Chondrocyte (in vitro differentiated cells): ENCODE measurements around the gene TCF25. TPM values are rescaled to one million over a fixed set of nuclear protein-coding genes. Genes with fewer than 3 reads are reported as not detected.

Source experiments
- DNase-seq: peaks from one replicate; pipeline ENCODE4 v3.0.0; 2021; ENCODE audit warnings: mixed read lengths, low spot score
- H3K27ac Mint-ChIP-seq: one replicate; pipeline ENCODE4 v1.8.0; 2021; ENCODE audit warnings: mild to moderate bottlenecking, moderate library complexity, mixed read lengths; ENCODE audit not compliant: unreplicated experiment
- H3K27me3 Mint-ChIP-seq: 2 replicates; pipeline ENCODE4 v1.8.0; 2021; ENCODE audit warnings: low read depth, mixed read lengths
- H3K36me3 Mint-ChIP-seq: 2 replicates; pipeline ENCODE4 v1.8.0; 2021; ENCODE audit warnings: low read depth, mixed read lengths
- H3K4me1 Mint-ChIP-seq: 2 replicates; pipeline ENCODE4 v1.8.0; 2021; ENCODE audit warnings: low read depth, mild to moderate bottlenecking, mixed read lengths
- H3K4me3 Mint-ChIP-seq: one replicate; pipeline ENCODE4 v1.8.0; 2021; ENCODE audit warnings: mild to moderate bottlenecking, moderate library complexity, mixed read lengths; ENCODE audit not compliant: unreplicated experiment
- H3K9me3 Mint-ChIP-seq: 2 replicates; pipeline ENCODE4 v1.8.0; 2021; ENCODE audit warnings: low read depth, mixed read lengths
- total RNA-seq: library from RNA; stranded (reverse); gene quantifications from 3 replicates; pipeline ENCODE4 v1.2.1, GENCODE V29; 2021
- TF ChIP-seq, protein P1 (sequence below): fragments of 200-600 bp; sonication (generic); IDR thresholded peaks from 2 replicates; pipeline ENCODE4 v1.5.0; 2021; ENCODE audit warnings: antibody characterized with exemption, mild to moderate bottlenecking, moderate library complexity

Gene TCF25
- total RNA-seq, 1 donor from 2014 or later, result 200 TPM

DNA sequence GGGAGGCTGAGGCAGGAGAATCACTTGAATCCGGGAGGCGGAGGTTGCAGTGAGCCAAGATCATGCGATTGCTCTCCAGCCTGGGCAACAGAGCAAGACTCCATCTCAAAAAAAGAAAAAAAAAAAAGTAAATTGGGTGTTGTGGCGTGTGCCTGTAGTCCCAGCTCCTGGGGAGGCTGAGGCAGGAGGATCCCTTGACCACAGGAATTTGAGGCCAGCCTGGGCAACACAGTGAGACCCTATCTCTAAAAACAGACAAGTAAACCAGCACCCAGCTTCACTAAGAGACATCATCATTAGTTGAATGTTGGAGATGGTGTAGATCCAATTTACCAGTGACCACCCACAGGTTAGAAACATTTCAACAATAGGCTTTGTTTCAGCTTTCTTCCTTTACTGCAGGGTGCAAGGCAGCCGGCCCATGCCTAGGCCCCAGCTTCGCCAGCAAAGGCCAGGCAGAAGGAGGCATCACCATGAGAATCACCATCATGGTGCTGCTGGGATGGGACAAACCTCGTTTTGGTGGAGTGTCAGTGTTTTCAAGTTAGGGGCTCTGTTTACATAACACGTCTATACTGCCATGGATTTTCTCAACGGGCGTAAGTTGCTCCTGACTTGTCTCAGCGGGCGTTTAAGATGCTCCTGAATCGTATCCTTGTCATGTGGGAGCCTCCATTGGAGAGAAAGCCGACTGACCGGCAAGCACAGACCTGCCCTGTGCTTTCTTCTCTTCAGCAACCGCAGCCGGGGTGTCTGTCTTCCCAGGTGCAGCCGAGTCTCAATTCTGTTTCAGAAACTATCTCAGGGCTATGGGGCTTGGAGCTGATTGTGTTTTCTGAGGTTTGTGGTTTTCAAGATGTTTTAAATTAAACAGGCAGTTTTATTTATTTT is 7.3 kb downstream of the TCF25 start:
- DNase-seq, result no peak
- Mint-ChIP-seq H3K36me3 (peaks cover 21% of the 10 kb centered on the region), H3K27ac (no peak overlapping the region), H3K27me3 (no peaks in the 10 kb centered on the region), H3K4me3 (no peak overlapping the region), H3K9me3 (no peaks in the 10 kb centered on the region), H3K4me1 (no peaks in the 10 kb centered on the region)
- TF ChIP-seq, protein P1, sequence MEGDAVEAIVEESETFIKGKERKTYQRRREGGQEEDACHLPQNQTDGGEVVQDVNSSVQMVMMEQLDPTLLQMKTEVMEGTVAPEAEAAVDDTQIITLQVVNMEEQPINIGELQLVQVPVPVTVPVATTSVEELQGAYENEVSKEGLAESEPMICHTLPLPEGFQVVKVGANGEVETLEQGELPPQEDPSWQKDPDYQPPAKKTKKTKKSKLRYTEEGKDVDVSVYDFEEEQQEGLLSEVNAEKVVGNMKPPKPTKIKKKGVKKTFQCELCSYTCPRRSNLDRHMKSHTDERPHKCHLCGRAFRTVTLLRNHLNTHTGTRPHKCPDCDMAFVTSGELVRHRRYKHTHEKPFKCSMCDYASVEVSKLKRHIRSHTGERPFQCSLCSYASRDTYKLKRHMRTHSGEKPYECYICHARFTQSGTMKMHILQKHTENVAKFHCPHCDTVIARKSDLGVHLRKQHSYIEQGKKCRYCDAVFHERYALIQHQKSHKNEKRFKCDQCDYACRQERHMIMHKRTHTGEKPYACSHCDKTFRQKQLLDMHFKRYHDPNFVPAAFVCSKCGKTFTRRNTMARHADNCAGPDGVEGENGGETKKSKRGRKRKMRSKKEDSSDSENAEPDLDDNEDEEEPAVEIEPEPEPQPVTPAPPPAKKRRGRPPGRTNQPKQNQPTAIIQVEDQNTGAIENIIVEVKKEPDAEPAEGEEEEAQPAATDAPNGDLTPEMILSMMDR, result no peak

DNA sequence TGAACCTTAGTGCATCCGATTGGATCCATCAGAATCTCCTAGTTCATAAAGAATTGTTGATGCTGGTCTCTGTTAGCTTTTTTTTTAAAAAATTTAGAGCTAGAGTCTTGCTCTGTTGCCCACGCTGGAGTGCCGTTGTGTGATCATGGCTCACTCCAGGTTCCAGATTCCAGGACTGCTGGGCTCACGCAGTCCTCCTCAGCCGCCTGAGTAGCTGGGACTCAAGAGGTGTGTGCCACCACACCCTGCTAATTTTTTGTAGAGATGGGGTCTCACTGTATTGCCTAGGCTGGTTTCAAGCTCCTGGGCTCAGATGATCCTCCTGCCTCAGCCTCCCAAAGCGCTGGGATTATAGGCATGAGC is 8.0 kb downstream of the TCF25 start:
- DNase-seq, result no peak
- no peaks in the 10 kb centered on the region for H3K27me3 Mint-ChIP-seq
- H3K4me3 Mint-ChIP-seq, result no peak overlapping the region
- H3K36me3 Mint-ChIP-seq, result peaks cover 21% of the 10 kb centered on the region
- H3K27ac Mint-ChIP-seq, result no peak overlapping the region
- no peaks in the 10 kb centered on the region for H3K9me3 Mint-ChIP-seq
- TF ChIP-seq, protein P1, result no peak
- no peaks in the 10 kb centered on the region for H3K4me1 Mint-ChIP-seq

DNA sequence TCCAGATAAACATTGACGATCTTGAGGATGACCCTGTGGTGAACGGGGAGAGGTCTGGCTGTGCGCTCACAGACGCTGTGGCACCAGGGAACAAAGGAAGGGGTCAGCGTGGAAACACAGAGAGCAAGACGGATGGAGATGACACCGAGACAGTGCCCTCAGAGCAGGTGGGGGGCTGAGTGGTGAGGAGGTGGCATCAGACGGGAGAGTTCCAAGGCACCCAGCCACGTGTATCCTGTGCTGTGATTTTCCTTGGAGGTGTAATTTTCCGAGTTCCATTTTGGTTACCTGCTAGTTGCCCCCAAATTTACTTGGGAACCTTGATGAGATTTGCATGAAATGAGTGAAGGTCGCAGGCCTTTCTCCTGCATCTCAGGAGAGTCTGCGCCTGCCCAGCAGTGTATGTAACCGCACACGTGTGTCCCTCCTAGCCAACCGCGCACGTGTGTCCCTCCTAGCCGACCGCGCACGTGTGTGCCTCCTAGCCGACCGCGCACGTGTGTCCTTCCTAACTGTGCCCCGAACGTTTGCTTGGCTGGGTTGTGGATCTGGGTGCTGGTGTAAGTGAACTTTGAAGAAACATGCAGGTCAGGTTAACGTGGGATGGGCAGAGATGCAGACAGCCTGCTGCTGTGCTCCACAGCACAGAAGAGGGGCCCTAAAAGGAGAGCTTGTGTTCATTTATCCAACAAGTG is 10.1 kb downstream of the TCF25 start:
- H3K36me3 Mint-ChIP-seq, result peaks cover 33% of the 10 kb centered on the region
- no peak overlapping the region for H3K4me3 Mint-ChIP-seq

DNA sequence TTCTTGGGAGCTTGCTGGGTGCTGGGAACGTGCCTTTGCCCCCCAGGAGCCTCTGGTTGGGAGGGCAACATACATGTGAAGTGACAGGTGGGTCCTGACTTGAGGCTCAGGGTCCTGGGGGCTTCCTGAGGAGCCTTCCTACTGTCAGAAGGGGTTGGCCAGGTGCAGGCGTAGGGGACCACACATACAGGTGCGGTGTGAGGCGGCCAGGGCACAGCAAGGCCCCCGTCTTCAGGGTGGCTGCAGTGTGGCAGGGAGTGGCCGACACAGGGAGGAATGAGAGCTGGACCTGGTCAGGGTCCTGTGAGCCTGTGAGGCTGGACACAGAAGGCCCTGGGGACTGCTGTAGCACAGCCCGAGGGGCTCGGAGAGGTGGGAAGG is 10.6 kb downstream of the TCF25 start:
- no peak overlapping the region for H3K27ac Mint-ChIP-seq
- no peak for DNase-seq
- TF ChIP-seq, protein P1, result no peak
- H3K9me3 Mint-ChIP-seq, result no peaks in the 10 kb centered on the region
- H3K27me3 Mint-ChIP-seq, result no peaks in the 10 kb centered on the region
- no peak overlapping the region for H3K4me3 Mint-ChIP-seq
- no peaks in the 10 kb centered on the region for H3K4me1 Mint-ChIP-seq
- H3K36me3 Mint-ChIP-seq, result peaks cover 35% of the 10 kb centered on the region

More for the DNA sequence above, 10.1 kb downstream of the TCF25 start:
- TF ChIP-seq, protein P1, result no peak
- H3K27ac Mint-ChIP-seq, result no peak overlapping the region
- no peaks in the 10 kb centered on the region for H3K9me3 Mint-ChIP-seq
- no peak for DNase-seq
- H3K4me1 Mint-ChIP-seq, result no peaks in the 10 kb centered on the region
- no peaks in the 10 kb centered on the region for H3K27me3 Mint-ChIP-seq

DNA sequence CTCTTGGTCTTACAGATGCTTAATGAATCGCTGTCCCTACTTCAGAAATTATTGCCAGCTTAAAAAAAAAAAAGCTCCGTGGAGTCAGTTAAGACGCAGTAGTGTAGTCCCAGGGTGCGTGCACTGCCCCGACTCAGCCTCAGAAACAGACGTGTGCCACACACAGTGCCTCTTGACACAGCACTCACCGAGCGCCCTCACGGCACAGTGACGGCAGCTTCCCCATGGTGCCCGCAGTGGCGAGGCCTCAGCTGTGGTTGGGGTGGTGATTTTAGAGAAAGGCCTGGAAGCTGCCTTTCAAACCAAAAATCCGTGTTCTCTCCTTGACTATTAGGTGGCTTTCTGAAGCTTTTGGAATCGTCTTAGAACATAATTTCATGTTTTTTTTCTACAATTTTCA is 13.9 kb downstream of the TCF25 start:
- DNase-seq, result no peak
- no peak overlapping the region for H3K27ac Mint-ChIP-seq
- no peaks in the 10 kb centered on the region for H3K9me3 Mint-ChIP-seq
- H3K4me1 Mint-ChIP-seq, result no peaks in the 10 kb centered on the region
- H3K36me3 Mint-ChIP-seq, result peaks cover 39% of the 10 kb centered on the region
- H3K4me3 Mint-ChIP-seq, result no peak overlapping the region
- TF ChIP-seq, protein P1, result no peak
- no peaks in the 10 kb centered on the region for H3K27me3 Mint-ChIP-seq
